ENCODE results near the gene TTC8.
"Not testable (repeated sequence)": the region's sequence is repeated elsewhere in the genome, so short reads cannot be mapped to it uniquely, and the experiment has no call there.

The TTC8 gene

GRCh38 chr14:88799522-88799921 lies 24.9 kb upstream of the TTC8 start:
- Histone ChIP-seq H3K27me3 (ENCODE audit: insufficient read depth, low read length) (no peaks in the 10 kb centered on the region), H3K36me3 (ENCODE audit: insufficient read depth, low read depth, low read length) (no peaks in the 10 kb centered on the region), H3K27ac (ENCODE audit: low read length) (no peak overlapping the region), H3K4me3 (ENCODE audit: low read length) (no peak overlapping the region), H3K9me3 (ENCODE audit: insufficient read depth, low read depth, low read length) (no peaks in the 10 kb centered on the region), H3K4me1 (ENCODE audit: insufficient read depth, low read length) (no peaks in the 10 kb centered on the region), H3K9ac (ENCODE audit: low read depth, low read length) (no peak overlapping the region)

- no peaks in the 10 kb centered on the region for H3K27me3 ChIP-seq (ENCODE audit: insufficient read depth, low read length)
- H3K4me3 ChIP-seq (ENCODE audit: low read length) = no peak overlapping the region
- no peaks in the 10 kb centered on the region for H3K36me3 ChIP-seq (ENCODE audit: insufficient read depth, low read depth, low read length)
- no peak overlapping the region for H3K9ac ChIP-seq (ENCODE audit: low read depth, low read length)
- no peak overlapping the region for H3K27ac ChIP-seq (ENCODE audit: low read length)
- no peaks in the 10 kb centered on the region for H3K4me1 ChIP-seq (ENCODE audit: insufficient read depth, low read length)
- no peaks in the 10 kb centered on the region for H3K9me3 ChIP-seq (ENCODE audit: insufficient read depth, low read depth, low read length)
These were observed 21.9 kb upstream of the TTC8 start for GRCh38 chr14:88802596-88802995.

GRCh38 chr14:88804035-88804434 lies 20.4 kb upstream of the TTC8 start:
- H3K4me1 ChIP-seq (ENCODE audit: insufficient read depth, low read length) = no peaks in the 10 kb centered on the region
- H3K9ac ChIP-seq (ENCODE audit: low read depth, low read length) = no peak overlapping the region
- no peaks in the 10 kb centered on the region for H3K27me3 ChIP-seq (ENCODE audit: insufficient read depth, low read length)
- H3K4me3 ChIP-seq (ENCODE audit: low read length) = no peak overlapping the region
- H3K9me3 ChIP-seq (ENCODE audit: insufficient read depth, low read depth, low read length) = no peaks in the 10 kb centered on the region
- no peak overlapping the region for H3K27ac ChIP-seq (ENCODE audit: low read length)
- no peaks in the 10 kb centered on the region for H3K36me3 ChIP-seq (ENCODE audit: insufficient read depth, low read depth, low read length)

DNA sequence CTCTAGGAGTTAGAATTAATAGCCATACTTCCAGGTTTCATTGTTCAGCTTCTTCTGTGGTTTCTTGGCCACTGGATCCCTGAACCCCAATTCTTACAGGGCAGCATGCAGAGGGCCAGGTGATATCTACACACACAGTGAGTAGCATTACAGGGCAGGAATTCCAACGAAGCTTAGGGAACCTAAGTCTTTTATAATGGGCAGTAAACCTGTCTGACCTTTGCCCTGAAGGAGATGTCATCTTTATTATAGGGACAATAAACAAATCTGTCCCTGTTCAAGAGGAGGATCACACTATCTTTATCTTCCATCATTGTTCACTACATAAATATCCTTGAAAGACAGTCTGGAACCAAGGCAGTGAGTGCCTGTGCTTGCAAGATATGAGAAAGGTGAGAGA lies 20.0 kb upstream of the TTC8 start:
- peaks cover 3% of the 10 kb centered on the region; the same call in 1 of the 2 replicates for H3K9me3 ChIP-seq (ENCODE audit: insufficient read depth, low read depth, low read length)
- no peaks in the 10 kb centered on the region for H3K36me3 ChIP-seq (ENCODE audit: insufficient read depth, low read depth, low read length)
- no peak overlapping the region for H3K4me3 ChIP-seq (ENCODE audit: low read length)
- H3K27ac ChIP-seq (ENCODE audit: low read length) = no peak overlapping the region
- no peaks in the 10 kb centered on the region for H3K27me3 ChIP-seq (ENCODE audit: insufficient read depth, low read length)
- no peaks in the 10 kb centered on the region for H3K4me1 ChIP-seq (ENCODE audit: insufficient read depth, low read length)
- H3K9ac ChIP-seq (ENCODE audit: low read depth, low read length) = no peak overlapping the region

DNA sequence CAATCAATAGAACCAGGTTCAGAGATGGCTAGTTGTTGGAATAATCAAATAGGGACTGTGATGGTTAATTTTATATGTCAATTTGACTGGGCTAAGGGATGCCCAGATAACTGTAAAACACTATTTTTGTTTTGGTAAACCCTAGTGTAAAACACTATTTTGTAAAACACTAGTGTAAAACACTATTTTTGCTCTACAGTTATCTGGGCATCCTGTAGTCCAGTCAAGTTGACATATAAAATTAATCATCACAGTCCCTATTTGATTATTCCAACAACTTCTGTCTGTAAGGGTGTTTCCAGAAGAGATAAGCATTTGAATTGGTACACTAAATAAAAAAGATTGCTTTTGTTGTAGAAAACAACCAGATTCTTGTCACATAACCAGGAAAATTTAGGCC lies 16.1 kb upstream of the TTC8 start:
- H3K4me3 ChIP-seq (ENCODE audit: low read length) = no peak overlapping the region
- H3K27ac ChIP-seq (ENCODE audit: low read length) = no peak overlapping the region
- H3K27me3 ChIP-seq (ENCODE audit: insufficient read depth, low read length) = no peaks in the 10 kb centered on the region
- no peaks in the 10 kb centered on the region for H3K4me1 ChIP-seq (ENCODE audit: insufficient read depth, low read length)
- H3K36me3 ChIP-seq (ENCODE audit: insufficient read depth, low read depth, low read length) = no peaks in the 10 kb centered on the region
- peaks cover 3% of the 10 kb centered on the region; the same call in 1 of the 2 replicates for H3K9me3 ChIP-seq (ENCODE audit: insufficient read depth, low read depth, low read length)
- H3K9ac ChIP-seq (ENCODE audit: low read depth, low read length) = no peak overlapping the region

GRCh38 chr14:88815980-88816379 lies 8.5 kb upstream of the TTC8 start:
- Histone ChIP-seq H3K9me3 (ENCODE audit: insufficient read depth, low read depth, low read length) (no peaks in the 10 kb centered on the region), H3K4me3 (ENCODE audit: low read length) (no peak overlapping the region), H3K9ac (ENCODE audit: low read depth, low read length) (no peak overlapping the region), H3K4me1 (ENCODE audit: insufficient read depth, low read length) (no peaks in the 10 kb centered on the region), H3K27me3 (ENCODE audit: insufficient read depth, low read length) (no peaks in the 10 kb centered on the region), H3K36me3 (ENCODE audit: insufficient read depth, low read depth, low read length) (no peaks in the 10 kb centered on the region), H3K27ac (ENCODE audit: low read length) (no peak overlapping the region)

DNA sequence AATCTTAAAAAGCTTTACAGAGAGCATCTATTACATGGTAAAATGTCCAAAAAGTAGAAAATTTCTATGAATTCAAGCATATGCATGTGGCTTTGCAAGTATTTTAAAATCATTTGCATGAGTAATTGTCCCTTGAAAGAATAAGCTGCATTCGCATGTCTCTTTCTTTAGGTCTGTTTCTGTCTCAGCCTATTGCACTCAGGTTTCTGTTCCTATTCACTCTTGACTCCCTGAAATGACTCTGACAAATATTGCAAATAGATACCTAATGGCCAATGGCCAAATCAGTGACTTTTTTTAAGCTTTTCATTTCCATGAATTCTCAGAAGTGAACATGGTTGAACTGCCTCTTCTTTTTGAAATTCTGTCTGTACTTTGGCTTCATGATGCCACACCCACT lies 6.4 kb upstream of the TTC8 start:
- H3K9ac ChIP-seq (ENCODE audit: low read depth, low read length) = no peak overlapping the region
- H3K4me1 ChIP-seq (ENCODE audit: insufficient read depth, low read length) = no peaks in the 10 kb centered on the region
- H3K27ac ChIP-seq (ENCODE audit: low read length) = no peak overlapping the region
- H3K9me3 ChIP-seq (ENCODE audit: insufficient read depth, low read depth, low read length) = no peaks in the 10 kb centered on the region
- no peaks in the 10 kb centered on the region for H3K36me3 ChIP-seq (ENCODE audit: insufficient read depth, low read depth, low read length)
- no peak overlapping the region for H3K4me3 ChIP-seq (ENCODE audit: low read length)
- no peaks in the 10 kb centered on the region for H3K27me3 ChIP-seq (ENCODE audit: insufficient read depth, low read length)

DNA sequence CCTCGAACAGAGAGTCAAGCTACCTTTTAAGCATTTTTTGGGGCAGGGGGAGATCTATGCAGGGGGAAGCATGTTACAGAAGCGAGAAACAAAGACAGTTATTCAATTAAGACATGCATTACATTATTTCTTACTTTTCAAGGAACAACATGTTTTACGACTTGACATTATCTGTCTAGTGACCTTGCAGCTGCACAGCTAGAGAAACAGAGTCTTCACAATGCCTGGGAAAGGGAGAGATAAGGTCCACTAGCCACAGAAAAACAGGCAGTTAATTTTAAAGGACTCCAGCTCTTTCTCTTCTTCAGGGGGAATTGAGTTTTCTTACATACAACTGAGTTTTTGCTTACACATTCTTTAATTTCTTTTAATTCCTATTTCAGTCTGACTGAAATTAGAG lies 4.8 kb upstream of the TTC8 start:
- H3K27ac ChIP-seq (ENCODE audit: low read length); H3K9ac ChIP-seq (ENCODE audit: low read depth, low read length); H3K36me3 ChIP-seq (ENCODE audit: insufficient read depth, low read depth, low read length); H3K4me1 ChIP-seq (ENCODE audit: insufficient read depth, low read length); H3K4me3 ChIP-seq (ENCODE audit: low read length); H3K9me3 ChIP-seq (ENCODE audit: insufficient read depth, low read depth, low read length); H3K27me3 ChIP-seq (ENCODE audit: insufficient read depth, low read length): not testable (repeated sequence)

DNA sequence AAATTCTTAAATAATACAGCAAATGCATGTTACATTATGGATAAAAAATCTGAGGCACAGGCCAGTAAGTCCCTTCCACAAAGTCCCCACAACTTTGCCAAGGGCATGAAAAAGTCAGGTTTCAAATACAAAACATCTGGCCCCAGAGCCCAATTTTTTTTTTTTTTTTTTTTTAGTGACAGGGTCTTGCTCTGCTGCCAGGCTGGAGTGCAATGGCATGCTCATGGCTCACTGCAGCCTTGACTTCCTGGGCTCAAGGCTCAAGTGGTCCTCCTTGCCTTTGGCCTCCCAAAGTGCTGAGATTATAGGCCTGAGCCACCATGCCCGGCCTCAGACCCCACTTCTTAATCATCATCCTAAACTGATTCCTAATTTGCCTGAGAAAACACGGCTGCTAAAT lies 3.1 kb upstream of the TTC8 start:
- no peak overlapping the region for H3K4me3 ChIP-seq (ENCODE audit: low read length)
- no peaks in the 10 kb centered on the region for H3K27me3 ChIP-seq (ENCODE audit: insufficient read depth, low read length)
- no peak overlapping the region for H3K27ac ChIP-seq (ENCODE audit: low read length)
- H3K9me3 ChIP-seq (ENCODE audit: insufficient read depth, low read depth, low read length) = no peaks in the 10 kb centered on the region
- H3K9ac ChIP-seq (ENCODE audit: low read depth, low read length) = no peak overlapping the region
- H3K4me1 ChIP-seq (ENCODE audit: insufficient read depth, low read length) = peaks cover 5% of the 10 kb centered on the region; the same call in 1 of the 2 replicates
- H3K36me3 ChIP-seq (ENCODE audit: insufficient read depth, low read depth, low read length) = no peaks in the 10 kb centered on the region

DNA sequence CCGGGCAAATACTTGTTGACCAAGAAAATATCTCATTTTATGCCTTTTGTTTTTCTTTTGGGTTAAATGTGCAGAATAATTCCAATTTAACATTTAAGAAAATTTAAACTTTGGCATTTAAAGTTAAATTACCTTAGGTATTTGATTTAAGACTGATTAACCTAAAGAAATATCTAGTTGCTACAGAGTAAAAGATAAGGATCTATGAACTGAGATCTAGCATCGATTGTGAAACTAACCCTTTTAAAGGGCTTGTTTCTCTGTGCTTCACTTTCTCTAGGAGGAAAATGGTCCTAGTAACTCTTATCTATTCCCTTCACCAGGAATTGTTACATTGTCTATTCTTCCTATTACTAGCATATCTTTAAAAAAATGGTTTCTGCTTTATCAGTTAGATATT lies 2.6 kb upstream of the TTC8 start:
- Histone ChIP-seq H3K27ac (ENCODE audit: low read length) (no peak overlapping the region), H3K4me1 (ENCODE audit: insufficient read depth, low read length) (peaks cover 5% of the 10 kb centered on the region; the same call in 1 of the 2 replicates), H3K9me3 (ENCODE audit: insufficient read depth, low read depth, low read length) (no peaks in the 10 kb centered on the region), H3K9ac (ENCODE audit: low read depth, low read length) (no peak overlapping the region), H3K36me3 (ENCODE audit: insufficient read depth, low read depth, low read length) (no peaks in the 10 kb centered on the region), H3K27me3 (ENCODE audit: insufficient read depth, low read length) (no peaks in the 10 kb centered on the region), H3K4me3 (ENCODE audit: low read length) (no peak overlapping the region)

DNA sequence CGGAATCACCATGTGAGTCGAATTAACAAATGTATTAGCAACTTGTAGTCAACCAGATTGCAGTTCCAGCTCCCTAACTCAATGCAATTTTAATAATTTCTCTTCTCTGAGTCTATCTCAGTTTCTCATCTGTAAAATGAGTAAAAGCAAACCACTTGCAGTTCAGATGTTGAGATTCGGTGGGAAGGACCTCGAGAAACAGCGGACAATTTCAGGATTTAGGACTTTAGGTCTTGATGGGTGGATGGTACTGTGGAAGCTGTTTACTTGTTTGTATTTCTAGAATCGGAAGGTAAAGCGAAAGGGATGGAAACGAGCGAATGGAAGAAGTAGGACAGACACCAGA lies 510 bp upstream of the TTC8 start:
- Histone ChIP-seq H3K27ac (ENCODE audit: low read length) (no peak overlapping the region), H3K9me3 (ENCODE audit: insufficient read depth, low read depth, low read length) (no peaks in the 10 kb centered on the region), H3K27me3 (ENCODE audit: insufficient read depth, low read length) (no peaks in the 10 kb centered on the region), H3K36me3 (ENCODE audit: insufficient read depth, low read depth, low read length) (no peaks in the 10 kb centered on the region), H3K9ac (ENCODE audit: low read depth, low read length) (peak overlapping the region; percentile 85; the same call in 1 of the 2 replicates), H3K4me3 (ENCODE audit: low read length) (peak overlapping the region; percentile 85), H3K4me1 (ENCODE audit: insufficient read depth, low read length) (peaks cover 5% of the 10 kb centered on the region; the same call in 1 of the 2 replicates)

DNA sequence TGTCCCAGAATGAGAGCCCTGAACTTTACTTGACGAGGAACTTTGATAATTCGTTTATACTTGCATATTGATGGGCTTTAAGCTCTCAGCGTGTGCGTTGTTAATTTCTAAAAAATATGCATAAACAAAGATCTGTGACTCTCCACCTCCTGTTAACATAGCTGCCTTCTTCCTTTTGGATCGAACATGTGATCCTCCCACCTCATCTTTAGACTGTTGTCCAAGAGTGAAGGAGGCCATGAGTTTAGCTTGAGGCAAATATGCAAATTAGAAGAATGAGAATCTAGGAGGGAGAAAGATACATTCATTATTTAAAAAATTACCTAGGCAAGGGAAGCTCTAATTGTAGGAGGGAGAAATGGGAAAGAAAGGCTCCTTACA lies 617 bp downstream of the TTC8 start:
- H3K4me1 ChIP-seq (ENCODE audit: insufficient read depth, low read length) = peaks cover 5% of the 10 kb centered on the region; the same call in 1 of the 2 replicates
- no peaks in the 10 kb centered on the region for H3K27me3 ChIP-seq (ENCODE audit: insufficient read depth, low read length)
- no peaks in the 10 kb centered on the region for H3K9me3 ChIP-seq (ENCODE audit: insufficient read depth, low read depth, low read length)
- H3K36me3 ChIP-seq (ENCODE audit: insufficient read depth, low read depth, low read length) = no peaks in the 10 kb centered on the region
- no peak overlapping the region for H3K27ac ChIP-seq (ENCODE audit: low read length)
- peak overlapping the region; percentile 85 for H3K4me3 ChIP-seq (ENCODE audit: low read length)
- H3K9ac ChIP-seq (ENCODE audit: low read depth, low read length) = peak overlapping the region; percentile 85

GRCh38 chr14:88825503-88825902 lies 1.1 kb downstream of the TTC8 start:
- peak overlapping the region; percentile 85; the same call in 1 of the 2 replicates for H3K9ac ChIP-seq (ENCODE audit: low read depth, low read length)
- peaks cover 5% of the 10 kb centered on the region; the same call in 1 of the 2 replicates for H3K4me1 ChIP-seq (ENCODE audit: insufficient read depth, low read length)
- H3K27ac ChIP-seq (ENCODE audit: low read length) = no peak overlapping the region
- no peaks in the 10 kb centered on the region for H3K27me3 ChIP-seq (ENCODE audit: insufficient read depth, low read length)
- peak overlapping the region; percentile 85 for H3K4me3 ChIP-seq (ENCODE audit: low read length)
- no peaks in the 10 kb centered on the region for H3K9me3 ChIP-seq (ENCODE audit: insufficient read depth, low read depth, low read length)
- no peaks in the 10 kb centered on the region for H3K36me3 ChIP-seq (ENCODE audit: insufficient read depth, low read depth, low read length)
